A549 (cell line): ENCODE results near the gene POR. TPM values are rescaled to one million over a fixed set of nuclear protein-coding genes. Genes with fewer than 3 reads are reported as not detected.

Source experiments
- ATAC-seq, 2 experiments: fragments of 200-7000 bp in 1 of 2; fragments of >200 bp in 1 of 2; cut with Nextera tagmentation in 1 of 2; cut with Tn5 transposase in 1 of 2; 3 replicates each; pipeline versions ENCODE4 v1.8.0 to v1.9.1; 2018 to 2020; ENCODE audit warnings: mild to moderate bottlenecking in 1 of 2, moderate library complexity in 1 of 2
- CTCF ChIA-PET: fragments of 300-600 bp; sonication (Branson Sonifier 250); formaldehyde crosslinking; extraction: SDS; loops from one replicate; lab custom pipeline; 2021; ENCODE audit warnings: antibody characterized with exemption, inconsistent platforms; lab: Yijun Ruan, JAX
- POLR2A ChIA-PET: fragments of 350-600 bp; formaldehyde crosslinking; extraction: SDS; loops from one replicate; lab custom pipeline; 2021; ENCODE audit warnings: antibody characterized with exemption, inconsistent platforms; lab: Yijun Ruan, JAX
- DNase-seq, 2 experiments: peaks; one replicate each; pipeline versions ENCODE4 v3.0.0 to v3.0.0-alpha.2; 2011 to 2016; ENCODE audit warnings: low read depth in 1 of 2, low spot score in 1 of 2
- FAIRE-seq: peaks from 2 replicates; lab custom pipeline; 2011; peaks lifted over from hg19 to GRCh38; lab: Jason Lieb, UNC
- H3K27ac ChIP-seq, 2 experiments: fragments of >200 bp; sonication (Bioruptor Twin); formaldehyde crosslinking; 3 replicates each; pipeline ENCODE4 v1.5.1; 2016 to 2017
- H3K4me1 ChIP-seq: fragments of >200 bp; sonication (Bioruptor Twin); formaldehyde crosslinking; 3 replicates; pipeline ENCODE4 v1.6.1; 2016
- H3K4me2 ChIP-seq: fragments of >200 bp; sonication (Bioruptor Twin); formaldehyde crosslinking; 3 replicates; pipeline ENCODE4 v1.6.1; 2016
- H3K4me3 ChIP-seq: fragments of >200 bp; sonication (Bioruptor Twin); formaldehyde crosslinking; 3 replicates; pipeline ENCODE4 v1.5.1; 2016
- H3K9me3 ChIP-seq: fragments of >200 bp; sonication (Bioruptor Twin); formaldehyde crosslinking; 3 replicates; pipeline ENCODE4 v1.6.1; 2016
- CBX2 ChIP-seq: fragments of 200-600 bp; sonication (generic); IDR thresholded peaks from 2 replicates; pipeline ENCODE4 v1.6.1; 2016; ENCODE audit warnings: low read depth, mild to moderate bottlenecking, borderline replicate concordance
- CHD2 ChIP-seq: fragments of 150-350 bp; IDR thresholded peaks from 2 replicates; pipeline ENCODE4 v1.6.1; 2014; ENCODE audit warnings: low read length; ENCODE audit not compliant: partially characterized antibody
- CHD4 ChIP-seq: fragments of 200-600 bp; sonication (generic); IDR thresholded peaks from 2 replicates; pipeline ENCODE4 v1.6.1; 2016; ENCODE audit warnings: antibody characterized with exemption, mild to moderate bottlenecking, borderline replicate concordance
- CTCF ChIP-seq: fragments of >200 bp; sonication (Bioruptor Twin); formaldehyde crosslinking; IDR thresholded peaks from 3 replicates; pipeline ENCODE4 v1.5.1; 2016
- E2F6 ChIP-seq: IDR thresholded peaks from 2 replicates; pipeline ENCODE4 v1.6.1; 2012; ENCODE audit warnings: low read depth, borderline replicate concordance
- ELK1 ChIP-seq: fragments of 150-350 bp; IDR thresholded peaks from 2 replicates; pipeline ENCODE4 v1.6.1; 2014; ENCODE audit warnings: low read depth, mild to moderate bottlenecking, low read length
- EP300 ChIP-seq, 2 experiments: fragments of >200 bp; sonication (Bioruptor Twin); formaldehyde crosslinking; IDR thresholded peaks; 2 replicates in 1 of 2; 3 replicates in 1 of 2; pipeline ENCODE4 v1.6.1; 2016 to 2017
- ESRRA ChIP-seq: fragments of 150-350 bp; IDR thresholded peaks from 2 replicates; pipeline ENCODE4 v1.6.1; 2014; ENCODE audit warnings: mild to moderate bottlenecking, low read length, borderline replicate concordance
- FOSL2 ChIP-seq, 2 experiments: fragments of 450-650 bp in 1 of 2; fragments of >200 bp in 1 of 2; sonication (Bioruptor Twin) in 1 of 2; formaldehyde crosslinking; IDR thresholded peaks; 2 replicates each; pipeline versions ENCODE4 v1.5.0 to v1.6.1; 2016 to 2020; ENCODE audit warnings: mild to moderate bottlenecking in 1 of 2, moderate library complexity in 1 of 2
- GATA3 ChIP-seq: IDR thresholded peaks from 2 replicates; pipeline ENCODE4 v1.6.1; 2012; ENCODE audit warnings: borderline replicate concordance
- HES2 ChIP-seq: fragments of >200 bp; sonication (Bioruptor Twin); formaldehyde crosslinking; IDR thresholded peaks from 2 replicates; pipeline ENCODE4 v1.6.1; 2016
- HEYL ChIP-seq: fragments of 250-450 bp; sonication (Bioruptor Pico); IDR thresholded peaks from 2 replicates; pipeline ENCODE4 v1.8.0; 2021; ENCODE audit warnings: mild to moderate bottlenecking, moderate library complexity
- HOXB5 ChIP-seq: fragments of 250-450 bp; sonication (Bioruptor Pico); IDR thresholded peaks from 2 replicates; pipeline ENCODE4 v1.5.0; 2020; ENCODE audit warnings: mild to moderate bottlenecking, moderate library complexity
- JUN ChIP-seq, 2 experiments: fragments of >200 bp; sonication (Bioruptor Twin); formaldehyde crosslinking; IDR thresholded peaks; 2 replicates in 1 of 2; 3 replicates in 1 of 2; pipeline ENCODE4 v1.6.1; 2016 to 2017
- JUNB ChIP-seq: fragments of >200 bp; sonication (Bioruptor Twin); formaldehyde crosslinking; IDR thresholded peaks from 2 replicates; pipeline ENCODE4 v1.6.1; 2016
- NPAS2 ChIP-seq: fragments of 250-450 bp; sonication (Bioruptor Pico); IDR thresholded peaks from 2 replicates; pipeline ENCODE4 v1.8.0; 2022; ENCODE audit warnings: mild to moderate bottlenecking, moderate library complexity, borderline replicate concordance
- NR3C1 ChIP-seq: fragments of >200 bp; sonication (Bioruptor Twin); formaldehyde crosslinking; IDR thresholded peaks from 3 replicates; pipeline ENCODE4 v1.6.1; 2017
- POLR2A ChIP-seq: IDR thresholded peaks from 2 replicates; pipeline ENCODE4 v1.6.1; 2012; ENCODE audit warnings: mild to moderate bottlenecking, low read length
- RAD21 ChIP-seq, 2 experiments: fragments of >200 bp in 1 of 2; sonication (Bioruptor Twin) in 1 of 2; formaldehyde crosslinking in 1 of 2; IDR thresholded peaks in 1 of 2; conservative IDR thresholded peaks in 1 of 2; 2 replicates in 1 of 2; 3 replicates in 1 of 2; pipeline ENCODE4 v1.6.1; 2012 to 2018; ENCODE audit warnings: inconsistent platforms in 1 of 2
- RCOR1 ChIP-seq: fragments of 150-350 bp; IDR thresholded peaks from 2 replicates; pipeline ENCODE4 v1.6.1; 2014; ENCODE audit warnings: antibody characterized with exemption, low read length, low read depth
- REST ChIP-seq: fragments of 200-600 bp; sonication (generic); IDR thresholded peaks from 2 replicates; pipeline ENCODE4 v1.6.1; 2016; ENCODE audit warnings: antibody characterized with exemption, mild to moderate bottlenecking, moderate library complexity
- RFX5 ChIP-seq: fragments of 450-650 bp; IDR thresholded peaks from 2 replicates; pipeline ENCODE4 v1.7.1; 2014; ENCODE audit warnings: antibody characterized with exemption, mild to moderate bottlenecking, moderate library complexity
- TFCP2L1 ChIP-seq: fragments of 250-450 bp; sonication (Bioruptor Pico); IDR thresholded peaks from 2 replicates; pipeline ENCODE4 v1.5.0; 2021; ENCODE audit warnings: mild to moderate bottlenecking
- USF2 ChIP-seq: fragments of 450-650 bp; IDR thresholded peaks from 2 replicates; pipeline ENCODE4 v1.6.1; 2014; ENCODE audit warnings: antibody characterized with exemption
- ZC3H11A ChIP-seq: fragments of 450-650 bp; IDR thresholded peaks from 2 replicates; pipeline ENCODE4 v1.6.1; 2014; ENCODE audit warnings: antibody characterized with exemption, mild to moderate bottlenecking
- ZFP36 ChIP-seq: fragments of 450-650 bp; IDR thresholded peaks from 2 replicates; pipeline ENCODE4 v1.6.1; 2014; ENCODE audit warnings: borderline replicate concordance; ENCODE audit not compliant: partially characterized antibody
- ZNF302 ChIP-seq: fragments of 250-450 bp; sonication (Bioruptor Pico); IDR thresholded peaks from 2 replicates; pipeline ENCODE4 v1.9.0; 2021; ENCODE audit warnings: inconsistent platforms, mild to moderate bottlenecking, moderate library complexity
- WGBS: methylation state at CpG from one replicate; pipeline ENCODE4 v1.1.6; 2017; ENCODE audit errors: missing lambda C conversion rate; 5-methylcytosine and 5-hydroxymethylcytosine counted together
- polyA plus RNA-seq, 4 experiments: library from polyadenylated mRNA; depleted of rRNA in 3 of 4; stranded (reverse); fragments of >200 nt; fragmentation: RNase III in 1 of 4; extraction: RNeasy Plus Mini Kit Qiagen cat#74134 plus additional on column Dnase treatment in 1 of 4; gene quantifications; 2 replicates in 3 of 4; 3 replicates in 1 of 4; pipeline ENCODE4 v1.2.3, GENCODE V29; 2011 to 2017

The POR gene
- polyA plus RNA-seq, 2 of the 4 experiments (the other 2 are of a cell fraction) = 71.1 to 109 TPM

- FAIRE-seq = no peak
- TF ChIP-seq ZC3H11A (no peak), HES2 (no peak), CHD4 (no peak), ZNF302 (CRISPR knock-in tag) (no peak), NR3C1 (no peak), TFCP2L1 (no peak), RAD21 (conservative IDR thresholded peaks at IDR 0.05 in 1 of 2, IDR thresholded peaks at IDR 0.05 in 1 of 2) (no peak), NPAS2 (no peak), ELK1 (no peak), HOXB5 (CRISPR knock-in tag) (no peak), JUN (IDR thresholded peaks at IDR 0.05) (no peak), GATA3 (no peak), EP300 (IDR thresholded peaks at IDR 0.05) (no peak), CBX2 (no peak), ESRRA (no peak)
- no peak for DNase-seq
- ChIA-PET POLR2A (no interaction called here), CTCF (interaction anchor here (3.3 kb wide), 1 partner anchor 103 kb away, joined by 12 read pairs; no protein-coding TSS in a partner anchor)
- WGBS = 93% methylated on average over 30 of the region's 30 CpGs
- Histone ChIP-seq H3K4me3 (no peak overlapping the region), H3K4me2 (no peak overlapping the region), H3K4me1 (peaks cover 7% of the 10 kb centered on the region; the same call in 1 of the 3 replicates), H3K9me3 (no peaks in the 10 kb centered on the region), H3K27ac (0 out of 6 replicates have a peak overlapping the region, but pooled peaks of 1 of the 2 experiments have one; percentile 3)
- no peak for ATAC-seq
These were observed 54.9 kb downstream of the POR start for GRCh38 chr7:75969704-75970498.

GRCh38 chr7:75971309-75971960 is 56.5 kb downstream of the POR start:
- Histone ChIP-seq H3K27ac (peak overlapping the region in 1 of 2 experiments; percentile 40; a peak in 2 of 6 replicates), H3K4me3 (no peak overlapping the region), H3K4me2 (no peak overlapping the region), H3K4me1 (peaks cover 7% of the 10 kb centered on the region; the same call in 1 of the 3 replicates), H3K9me3 (no peaks in the 10 kb centered on the region)
- CTCF ChIA-PET = interaction anchor here (0.7 to 3.3 kb wide), 6 partner anchors 8 to 105 kb away, joined by 3 to 12 read pairs (median 5); partner anchors contain the start of gene RHBDD2
- 89% methylated on average over 14 of the region's 14 CpGs for WGBS
- POLR2A ChIA-PET = no interaction called here
- DNase-seq (no peak), FAIRE-seq (no peak), ATAC-seq (peak in 1 of 2 experiments; percentile 23; a peak in 2 of 6 replicates)
- no peak for TF ChIP-seq HEYL
- TF ChIP-seq ZFP36 = no peak
- no peak for TF ChIP-seq E2F6
- no peak for TF ChIP-seq USF2
- no peak for TF ChIP-seq POLR2A
- no peak for TF ChIP-seq JUNB
- TF ChIP-seq REST = no peak
- no peak for TF ChIP-seq CTCF
- no peak for TF ChIP-seq RCOR1
- TF ChIP-seq FOSL2 (IDR thresholded peaks at IDR 0.05) = no peak
- no peak for TF ChIP-seq FOSL2 (CRISPR knock-in tag; IDR thresholded peaks at IDR 0.05)
- TF ChIP-seq CHD2 = no peak
- no peak for TF ChIP-seq CHD4
- TF ChIP-seq RFX5 = no peak
